ENCODE results near the gene COG1. TPM values are rescaled to one million over a fixed set of nuclear protein-coding genes. Genes with fewer than 3 reads are reported as not detected.

The COG1 gene
- total and polyA plus RNA-seq, 2 donors from 2014 or later: 28.2 to 41.6 TPM

DNA sequence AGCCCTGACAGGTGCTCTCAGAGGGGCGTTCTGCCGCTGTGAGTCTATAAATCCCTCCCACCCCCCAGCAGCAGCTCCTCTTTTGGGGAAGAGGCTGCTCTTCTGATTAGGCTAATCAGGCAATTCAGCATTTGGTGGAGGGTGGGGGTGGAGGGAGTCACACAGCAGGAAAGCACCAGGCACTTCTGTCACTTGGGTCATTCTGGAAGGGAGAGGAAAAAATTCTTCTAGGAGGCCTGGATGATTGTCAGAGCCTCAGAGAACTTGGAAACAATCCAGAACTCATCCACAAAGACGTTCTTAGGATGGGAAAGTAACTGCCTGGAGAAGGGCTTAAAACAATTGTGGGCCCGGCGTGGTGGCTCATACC lies 35.3 kb upstream of the COG1 start:
- H3K4me1 ChIP-seq (ENCODE audit: control insufficient read depth in 2 of 3, insufficient read depth in 2 of 3, low read depth in 1 of 3, low read length in 3 of 3): peaks cover 0 to 12% (median 7%) of the 10 kb centered on the region in 3 donors
- TF ChIP-seq CTCF (IDR thresholded peaks at IDR 0.05; ENCODE audit: borderline replicate concordance, extremely low read depth, insufficient read depth): no peak
- H3K36me3 ChIP-seq (ENCODE audit: control insufficient read depth in 2 of 3, insufficient read depth in 3 of 3, low read length in 3 of 3): no peaks in the 10 kb centered on the region
- intact Hi-C loops (cut with DNase I): loop anchor here (10.0 kb wide), 1 partner anchor 173 kb away; no protein-coding TSS in a partner anchor
- FAIRE-seq: no peak
- DNase-seq: no peak
- no peak overlapping the region for H3K9ac ChIP-seq (ENCODE audit: low read length in 3 of 3)
- no peaks in the 10 kb centered on the region for H3K27me3 ChIP-seq (ENCODE audit: control insufficient read depth, insufficient read depth, low read length)
- no peak overlapping the region for H3K27ac ChIP-seq (ENCODE audit: low read depth in 2 of 2, low read length in 2 of 2)
- no peak overlapping the region for H3K4me3 ChIP-seq (ENCODE audit: low read length in 3 of 3)
- H3K9me3 ChIP-seq (ENCODE audit: control insufficient read depth in 2 of 3, insufficient read depth in 1 of 3, low read length in 3 of 3): no peaks in the 10 kb centered on the region

DNA sequence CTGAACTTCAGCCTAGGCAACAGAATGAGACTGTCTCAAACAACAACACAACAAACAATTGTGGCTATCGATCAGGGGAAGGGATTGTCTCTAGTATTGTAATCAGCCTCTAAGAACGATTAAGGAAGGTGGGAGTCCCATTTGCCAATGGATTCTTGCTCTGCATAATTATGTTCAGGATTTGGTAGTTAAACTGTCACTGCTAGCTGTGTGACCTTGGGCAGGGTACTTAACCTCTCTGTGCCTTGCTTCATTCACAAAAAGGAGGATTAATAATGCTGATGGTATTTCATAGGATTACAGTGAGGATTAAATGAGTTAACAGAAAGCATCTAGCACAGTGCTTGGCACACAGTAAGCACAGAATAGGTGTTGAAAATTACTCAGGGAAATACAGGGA lies 34.7 kb upstream of the COG1 start:
- H3K9ac ChIP-seq (ENCODE audit: low read length in 3 of 3): no peak overlapping the region
- H3K36me3 ChIP-seq (ENCODE audit: control insufficient read depth in 2 of 3, insufficient read depth in 3 of 3, low read length in 3 of 3): no peaks in the 10 kb centered on the region
- no peaks in the 10 kb centered on the region for H3K9me3 ChIP-seq (ENCODE audit: control insufficient read depth in 2 of 3, insufficient read depth in 1 of 3, low read length in 3 of 3)
- TF ChIP-seq CTCF (IDR thresholded peaks at IDR 0.05; ENCODE audit: borderline replicate concordance, extremely low read depth, insufficient read depth): no peak
- DNase-seq (no peak), FAIRE-seq (no peak)
- H3K4me3 ChIP-seq (ENCODE audit: low read length in 3 of 3): no peak overlapping the region
- H3K27me3 ChIP-seq (ENCODE audit: control insufficient read depth, insufficient read depth, low read length): peaks cover 5% of the 10 kb centered on the region
- no peak overlapping the region for H3K27ac ChIP-seq (ENCODE audit: low read depth in 2 of 2, low read length in 2 of 2)
- peaks cover 0 to 12% (median 7%) of the 10 kb centered on the region in 3 donors for H3K4me1 ChIP-seq (ENCODE audit: control insufficient read depth in 2 of 3, insufficient read depth in 2 of 3, low read depth in 1 of 3, low read length in 3 of 3)
- intact Hi-C loops (cut with DNase I): loop anchor here (10.0 kb wide), 1 partner anchor 173 kb away; no protein-coding TSS in a partner anchor

GRCh38 chr17:73160980-73161630 lies 31.8 kb upstream of the COG1 start:
- intact Hi-C loops (cut with DNase I): loop anchor here (10.0 kb wide), 1 partner anchor 436 kb away; no protein-coding TSS in a partner anchor
- Histone ChIP-seq H3K4me3 (ENCODE audit: low read length in 3 of 3) (no peak overlapping the region), H3K4me1 (ENCODE audit: control insufficient read depth in 2 of 3, insufficient read depth in 2 of 3, low read depth in 1 of 3, low read length in 3 of 3) (peaks cover 0 to 16% (median 6%) of the 10 kb centered on the region in 3 donors), H3K9ac (ENCODE audit: low read length in 3 of 3) (no peak overlapping the region), H3K27me3 (ENCODE audit: control insufficient read depth, insufficient read depth, low read length) (peaks cover 19% of the 10 kb centered on the region), H3K27ac (ENCODE audit: low read depth in 2 of 2, low read length in 2 of 2) (no peak overlapping the region), H3K36me3 (ENCODE audit: control insufficient read depth in 2 of 3, insufficient read depth in 3 of 3, low read length in 3 of 3) (no peaks in the 10 kb centered on the region), H3K9me3 (ENCODE audit: control insufficient read depth in 2 of 3, insufficient read depth in 1 of 3, low read length in 3 of 3) (no peaks in the 10 kb centered on the region)
- FAIRE-seq (no peak), DNase-seq (no peak)
- no peak for TF ChIP-seq CTCF (IDR thresholded peaks at IDR 0.05; ENCODE audit: borderline replicate concordance, extremely low read depth, insufficient read depth)

Data from kidney (tissue), 14 donors.